Measurements from ENCODE around the gene LRRC46. TPM values are rescaled to one million over a fixed set of nuclear protein-coding genes. Genes with fewer than 3 reads are reported as not detected.
A peak's percentile ranks its signal among the peaks of the same experiment; 100 is the strongest.

The LRRC46 gene
- total RNA-seq, 2 experiments from 2014 or later = 0.31 to 0.52 TPM

DNA sequence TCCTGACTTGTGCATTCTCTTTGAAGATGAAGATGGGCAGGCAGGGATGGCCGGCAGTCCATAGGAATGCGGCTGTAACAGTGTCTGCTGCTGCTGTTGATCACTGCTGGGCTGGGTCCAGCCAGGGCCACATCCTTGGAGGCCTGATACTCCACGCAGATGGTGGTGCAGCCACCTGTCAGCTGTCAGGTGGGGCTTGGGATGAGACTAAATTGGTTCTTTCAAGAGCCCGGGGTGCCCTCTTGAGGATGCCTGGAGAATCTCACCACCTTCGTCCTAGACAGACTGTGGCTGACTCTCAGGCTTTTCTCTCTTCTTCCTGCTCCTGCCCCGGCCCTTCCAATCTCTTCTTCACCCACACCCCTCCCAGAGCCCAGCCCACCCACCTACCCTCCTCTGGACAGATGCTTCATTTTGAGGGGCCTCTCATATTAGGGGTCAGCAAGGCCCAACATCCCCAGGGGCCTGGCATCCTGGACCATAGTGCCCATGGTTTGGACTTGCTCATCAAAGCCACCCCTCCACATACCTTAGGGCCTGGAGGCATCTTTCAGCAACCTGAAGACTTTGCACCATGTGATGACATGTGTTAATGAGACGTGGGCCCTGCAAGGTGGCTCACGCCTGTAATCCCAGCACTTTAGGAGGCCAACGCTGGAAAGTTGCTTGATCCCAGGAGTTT is 29.0 kb upstream of the LRRC46 start:
- no peaks in the 10 kb centered on the region for H3K27me3 Mint-ChIP-seq (ENCODE audit: low read depth)
- H3K4me3 Mint-ChIP-seq = no peak overlapping the region
- intact Hi-C loops (cut with micrococcal nuclease) = loop anchor here (1.0 to 5.0 kb wide), 4 partner anchors 26 to 440 kb away; no protein-coding TSS in a partner anchor
- no peaks in the 10 kb centered on the region for H3K9me3 Mint-ChIP-seq
- H3K36me3 Mint-ChIP-seq (ENCODE audit: low read depth) = no peaks in the 10 kb centered on the region
- CTCF ChIA-PET = interaction anchor here (0.7 to 1.9 kb wide), 15 partner anchors 9 to 253 kb away, joined by 3 to 10 read pairs (median 3); partner anchors contain the start of gene TBX21
- no peak overlapping the region for H3K27ac Mint-ChIP-seq
- DNase-seq = peak; percentile 73
- no peaks in the 10 kb centered on the region for H3K4me1 Mint-ChIP-seq (ENCODE audit: low read depth)

DNA sequence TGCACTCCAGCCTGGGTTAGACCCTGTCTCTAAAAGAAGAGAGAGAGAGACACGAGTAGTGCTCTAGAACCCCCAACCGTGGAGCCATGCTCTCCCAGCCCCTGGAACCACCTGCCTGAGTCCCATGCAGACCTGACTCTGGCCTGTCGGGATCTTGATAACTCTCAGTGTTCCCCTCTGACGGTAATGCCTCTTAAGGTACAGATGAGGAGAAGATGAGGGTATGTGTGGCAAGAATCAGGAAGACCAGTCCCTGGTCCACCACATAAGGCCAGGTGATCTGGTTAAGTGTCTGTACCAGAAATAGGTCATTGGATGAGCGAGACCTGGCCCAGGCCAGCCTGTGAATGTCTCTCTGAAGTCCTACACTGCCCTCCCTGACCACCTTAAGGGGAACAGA is 28.3 kb upstream of the LRRC46 start:
- Mint-ChIP-seq H3K27me3 (ENCODE audit: low read depth) (no peaks in the 10 kb centered on the region), H3K36me3 (ENCODE audit: low read depth) (no peaks in the 10 kb centered on the region), H3K27ac (no peak overlapping the region), H3K9me3 (no peaks in the 10 kb centered on the region), H3K4me3 (no peak overlapping the region), H3K4me1 (ENCODE audit: low read depth) (no peaks in the 10 kb centered on the region)
- intact Hi-C loops (cut with micrococcal nuclease) = loop anchor here (5.0 kb wide), 2 partner anchors 181 to 441 kb away; no protein-coding TSS in a partner anchor
- CTCF ChIA-PET = interaction anchor here (0.6 to 1.8 kb wide), 4 partner anchors 15 to 275 kb away, joined by 3 to 7 read pairs (median 3); no protein-coding TSS in a partner anchor
- no peak for DNase-seq

DNA sequence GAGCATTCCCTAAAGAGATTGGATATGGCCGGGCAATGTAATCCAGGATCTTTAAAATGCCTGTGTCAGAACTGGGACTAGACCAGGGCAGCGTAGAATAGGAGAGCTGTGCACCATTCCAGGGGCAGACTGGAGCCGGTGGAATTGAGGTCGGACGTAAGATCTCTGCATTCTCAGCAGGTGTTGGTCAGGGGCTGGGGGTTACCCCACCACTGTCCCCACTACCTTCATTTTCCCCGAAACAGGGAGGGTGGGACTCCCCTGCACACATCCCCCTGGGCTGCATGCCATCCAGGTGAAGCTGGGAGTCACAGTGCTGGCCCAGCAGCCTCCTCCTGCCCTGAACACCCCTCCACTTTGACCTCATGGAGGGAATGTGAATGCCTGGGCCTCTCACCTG is 27.7 kb upstream of the LRRC46 start:
- peak; percentile 3 for DNase-seq
- no peaks in the 10 kb centered on the region for H3K27me3 Mint-ChIP-seq (ENCODE audit: low read depth)
- no peaks in the 10 kb centered on the region for H3K36me3 Mint-ChIP-seq (ENCODE audit: low read depth)
- H3K27ac Mint-ChIP-seq = no peak overlapping the region
- no peaks in the 10 kb centered on the region for H3K9me3 Mint-ChIP-seq
- CTCF ChIA-PET = interaction anchor here (0.6 to 0.8 kb wide), 2 partner anchors 17 to 274 kb away, joined by 3 read pairs; no protein-coding TSS in a partner anchor
- H3K4me1 Mint-ChIP-seq (ENCODE audit: low read depth) = no peaks in the 10 kb centered on the region
- intact Hi-C loops (cut with micrococcal nuclease) = loop anchor here (5.0 kb wide), 2 partner anchors 181 to 441 kb away; no protein-coding TSS in a partner anchor
- no peak overlapping the region for H3K4me3 Mint-ChIP-seq

DNA sequence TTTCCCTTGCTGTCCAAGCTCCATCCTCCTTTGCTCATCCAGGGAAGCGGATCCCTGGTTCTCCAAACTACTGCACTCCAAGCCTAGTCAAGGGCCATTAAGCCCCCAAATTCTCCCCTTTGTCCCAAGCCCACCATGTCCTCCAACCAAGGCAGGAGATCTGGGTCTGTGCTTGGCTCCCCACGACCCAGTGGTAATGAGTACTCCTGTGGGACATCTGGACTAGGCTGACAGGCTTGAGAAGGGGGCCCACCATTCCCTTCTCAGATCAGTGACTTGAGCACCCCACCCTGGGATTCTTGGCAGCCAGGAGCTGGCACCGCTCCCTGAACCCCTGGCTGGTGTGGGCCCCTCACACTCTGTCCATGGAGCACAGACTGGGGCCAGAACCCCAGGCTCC is 27.0 kb upstream of the LRRC46 start:
- Mint-ChIP-seq H3K36me3 (ENCODE audit: low read depth) (no peaks in the 10 kb centered on the region), H3K4me3 (no peak overlapping the region), H3K4me1 (ENCODE audit: low read depth) (no peaks in the 10 kb centered on the region), H3K27me3 (ENCODE audit: low read depth) (no peaks in the 10 kb centered on the region), H3K27ac (no peak overlapping the region), H3K9me3 (no peaks in the 10 kb centered on the region)
- intact Hi-C loops (cut with micrococcal nuclease) = loop anchor here (5.0 kb wide), 2 partner anchors 182 to 442 kb away; no protein-coding TSS in a partner anchor
- CTCF ChIA-PET = interaction anchor here (0.8 kb wide), 1 partner anchor 18 kb away, joined by 3 read pairs; no protein-coding TSS in a partner anchor
- DNase-seq = peak; percentile 1

DNA sequence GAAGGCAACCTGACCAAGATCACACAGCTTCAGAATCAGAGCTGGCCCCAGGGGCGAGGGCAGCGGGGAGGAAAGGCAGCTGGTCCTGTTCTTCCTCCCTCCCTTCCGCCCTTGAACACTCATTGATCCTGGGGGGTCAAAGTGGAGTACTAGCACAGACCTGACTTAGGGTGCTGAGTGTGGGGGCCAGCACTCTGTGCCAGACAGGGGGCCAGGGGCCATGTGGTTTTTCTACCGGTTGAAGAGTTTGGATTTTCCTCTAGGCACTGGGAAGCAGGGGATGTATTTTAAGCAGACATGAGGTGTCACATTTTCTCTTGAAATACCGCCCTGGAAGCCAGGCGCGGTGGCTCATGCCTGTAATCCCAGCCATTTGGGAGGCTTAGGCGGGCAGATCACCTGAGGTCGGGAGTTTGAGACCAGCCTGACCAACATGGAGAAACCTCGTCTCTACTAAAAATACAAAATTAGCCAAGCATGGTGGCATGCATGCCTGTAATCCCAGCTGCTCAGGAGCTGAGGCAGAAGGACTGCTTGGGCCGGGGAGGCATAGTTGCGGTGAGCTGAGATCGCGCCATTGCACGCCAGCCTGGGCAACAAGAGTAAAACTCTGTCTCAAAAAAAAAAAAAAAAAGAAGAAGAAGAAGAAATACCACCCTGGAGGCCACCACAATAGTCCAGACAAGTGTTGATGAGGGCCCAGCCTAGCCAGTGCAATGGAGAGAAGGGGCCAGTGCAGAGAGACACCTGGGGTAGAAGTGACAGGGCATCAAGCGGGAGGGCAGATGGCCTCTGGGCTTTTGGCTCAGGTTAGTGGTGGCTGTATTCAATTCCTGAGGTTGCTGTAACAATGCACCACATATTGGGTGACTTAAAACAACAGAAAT is 25.2 kb upstream of the LRRC46 start:
- DNase-seq = no peak
- intact Hi-C loops (cut with micrococcal nuclease) = no loop called here
- Mint-ChIP-seq H3K27ac (no peak overlapping the region), H3K36me3 (ENCODE audit: low read depth) (peaks cover 1% of the 10 kb centered on the region), H3K27me3 (ENCODE audit: low read depth) (no peaks in the 10 kb centered on the region), H3K4me3 (no peak overlapping the region), H3K4me1 (ENCODE audit: low read depth) (peaks cover 7% of the 10 kb centered on the region), H3K9me3 (no peaks in the 10 kb centered on the region)
- CTCF ChIA-PET = interaction anchor here (0.7 kb wide), 1 partner anchor 762 kb away, joined by 3 read pairs; no protein-coding TSS in a partner anchor

DNA sequence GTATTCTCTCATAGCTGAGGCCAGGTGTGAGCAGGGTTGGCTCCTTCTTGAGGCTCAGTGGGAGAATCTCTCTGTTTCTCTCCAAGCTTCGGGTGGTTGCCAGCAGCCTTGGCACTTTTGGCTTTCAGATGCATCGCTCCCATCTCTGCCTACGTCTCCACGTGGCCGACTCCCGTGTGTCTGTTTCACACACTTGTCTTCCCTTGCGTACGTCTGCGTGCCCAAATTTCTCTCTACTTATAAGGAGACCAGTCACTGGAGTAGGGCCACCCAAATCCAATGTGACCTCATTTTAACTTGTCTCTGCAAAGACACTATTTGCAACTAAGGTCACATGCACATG is 24.6 kb upstream of the LRRC46 start:
- no peak for DNase-seq
- CTCF ChIA-PET = no interaction called here
- Mint-ChIP-seq H3K27me3 (ENCODE audit: low read depth) (no peaks in the 10 kb centered on the region), H3K4me1 (ENCODE audit: low read depth) (peaks cover 11% of the 10 kb centered on the region), H3K27ac (no peak overlapping the region), H3K4me3 (no peak overlapping the region), H3K9me3 (no peaks in the 10 kb centered on the region), H3K36me3 (ENCODE audit: low read depth) (peaks cover 7% of the 10 kb centered on the region)
- intact Hi-C loops (cut with micrococcal nuclease) = no loop called here

DNA sequence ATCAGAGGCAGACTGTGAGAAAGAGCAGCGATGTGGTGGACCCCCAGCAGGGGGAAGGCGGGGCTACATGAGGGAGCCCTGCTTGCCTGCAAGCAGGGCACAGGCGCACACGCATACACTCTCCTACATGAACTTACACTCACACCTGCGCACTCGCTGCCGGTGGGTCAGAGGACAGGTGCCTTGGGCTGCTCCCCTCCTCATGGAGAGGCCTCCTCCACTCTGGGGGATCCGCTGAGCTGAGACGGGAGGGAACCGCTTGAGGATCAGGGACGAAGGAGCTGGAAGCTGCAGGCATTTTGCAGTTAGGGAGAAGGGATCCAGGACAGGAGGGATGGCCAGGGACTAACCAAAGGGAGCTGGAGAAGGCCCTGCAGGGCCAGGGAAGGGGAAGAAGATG is 24.0 kb upstream of the LRRC46 start:
- peaks cover 11% of the 10 kb centered on the region for H3K36me3 Mint-ChIP-seq (ENCODE audit: low read depth)
- H3K27ac Mint-ChIP-seq = no peak overlapping the region
- H3K4me1 Mint-ChIP-seq (ENCODE audit: low read depth) = peaks cover 11% of the 10 kb centered on the region
- no peaks in the 10 kb centered on the region for H3K27me3 Mint-ChIP-seq (ENCODE audit: low read depth)
- CTCF ChIA-PET = no interaction called here
- no peak overlapping the region for H3K4me3 Mint-ChIP-seq
- no peaks in the 10 kb centered on the region for H3K9me3 Mint-ChIP-seq
- no peak for DNase-seq
- intact Hi-C loops (cut with micrococcal nuclease) = no loop called here

DNA sequence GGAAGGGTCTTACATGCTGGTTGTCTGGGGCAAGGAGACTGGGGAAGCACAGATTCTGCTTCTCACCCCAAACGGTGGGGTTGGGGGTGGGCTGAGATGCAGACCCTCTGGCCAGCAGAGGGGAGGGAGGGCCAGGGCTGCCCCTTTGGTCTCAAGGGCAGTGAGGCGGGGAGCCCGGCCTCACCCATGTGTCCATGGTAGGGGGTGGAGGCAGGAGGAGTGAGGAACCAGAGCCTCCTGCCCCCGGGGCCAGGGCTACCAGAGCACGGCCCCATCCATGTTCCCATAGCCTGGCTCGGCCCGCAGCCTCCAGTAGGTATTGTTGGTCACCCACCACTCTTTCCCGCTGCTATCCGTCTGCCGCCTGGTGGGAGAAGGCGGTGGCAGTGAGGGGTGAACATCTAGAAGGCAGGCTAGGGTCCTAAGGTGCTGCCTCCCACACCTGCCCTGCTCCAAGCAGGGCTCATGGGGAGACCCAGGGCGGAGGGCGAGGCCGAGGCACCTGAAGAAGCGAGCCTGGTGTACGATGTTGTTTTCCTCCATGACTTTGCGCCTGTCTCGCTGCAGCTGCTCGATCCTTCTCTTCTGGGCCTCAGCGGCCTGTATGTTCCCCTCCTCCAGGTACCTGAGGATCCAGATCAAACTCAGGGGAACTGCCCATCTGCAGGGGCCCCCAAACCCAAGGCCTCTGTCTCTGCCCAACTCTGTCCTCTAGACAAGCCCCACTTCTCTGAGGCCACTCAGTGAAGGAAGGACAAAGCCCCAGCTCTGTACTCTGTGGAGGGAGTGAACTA is 23.2 kb upstream of the LRRC46 start:
- no peaks in the 10 kb centered on the region for H3K27me3 Mint-ChIP-seq (ENCODE audit: low read depth)
- H3K36me3 Mint-ChIP-seq (ENCODE audit: low read depth) = peaks cover 16% of the 10 kb centered on the region
- intact Hi-C loops (cut with micrococcal nuclease) = no loop called here
- CTCF ChIA-PET = no interaction called here
- H3K4me3 Mint-ChIP-seq = no peak overlapping the region
- peaks cover 11% of the 10 kb centered on the region for H3K4me1 Mint-ChIP-seq (ENCODE audit: low read depth)
- DNase-seq = no peak
- H3K9me3 Mint-ChIP-seq = no peaks in the 10 kb centered on the region
- H3K27ac Mint-ChIP-seq = no peak overlapping the region

DNA sequence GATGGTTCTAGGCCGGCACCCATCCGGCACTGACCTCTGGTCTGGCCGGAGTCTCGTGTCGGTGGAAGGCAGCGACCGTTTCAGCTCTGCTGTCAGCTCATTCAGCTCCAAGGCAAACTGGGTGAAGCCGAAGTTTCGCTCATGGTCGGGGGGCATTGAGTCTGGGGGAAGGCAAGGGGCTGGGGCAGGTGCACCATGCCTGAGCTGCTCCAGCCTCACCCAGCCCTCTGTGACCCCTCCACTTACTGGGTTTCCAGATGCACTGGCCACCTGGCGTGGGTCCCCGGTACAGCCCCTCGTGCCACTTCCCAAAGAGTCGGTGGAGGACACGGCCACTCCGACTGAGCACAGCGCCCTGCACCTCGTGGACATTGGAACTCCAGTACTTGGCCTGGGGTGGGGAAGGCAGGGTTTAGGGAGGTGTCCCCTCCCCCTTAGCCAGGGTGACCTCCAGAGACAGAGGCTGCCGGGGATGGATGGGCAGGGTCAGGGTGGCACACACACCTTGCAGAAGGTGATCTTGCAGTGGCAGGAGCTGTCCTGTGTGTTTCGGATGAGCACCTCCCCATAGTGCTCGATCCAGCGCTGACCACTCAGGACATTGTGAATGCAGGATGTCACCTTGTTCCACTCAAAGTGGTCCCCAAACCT is 22.5 kb upstream of the LRRC46 start:
- Mint-ChIP-seq H3K9me3 (no peaks in the 10 kb centered on the region), H3K4me3 (no peak overlapping the region), H3K27me3 (ENCODE audit: low read depth) (no peaks in the 10 kb centered on the region), H3K36me3 (ENCODE audit: low read depth) (peaks cover 16% of the 10 kb centered on the region), H3K27ac (no peak overlapping the region), H3K4me1 (ENCODE audit: low read depth) (peaks cover 11% of the 10 kb centered on the region)
- intact Hi-C loops (cut with micrococcal nuclease) = no loop called here
- CTCF ChIA-PET = no interaction called here
- no peak for DNase-seq

DNA sequence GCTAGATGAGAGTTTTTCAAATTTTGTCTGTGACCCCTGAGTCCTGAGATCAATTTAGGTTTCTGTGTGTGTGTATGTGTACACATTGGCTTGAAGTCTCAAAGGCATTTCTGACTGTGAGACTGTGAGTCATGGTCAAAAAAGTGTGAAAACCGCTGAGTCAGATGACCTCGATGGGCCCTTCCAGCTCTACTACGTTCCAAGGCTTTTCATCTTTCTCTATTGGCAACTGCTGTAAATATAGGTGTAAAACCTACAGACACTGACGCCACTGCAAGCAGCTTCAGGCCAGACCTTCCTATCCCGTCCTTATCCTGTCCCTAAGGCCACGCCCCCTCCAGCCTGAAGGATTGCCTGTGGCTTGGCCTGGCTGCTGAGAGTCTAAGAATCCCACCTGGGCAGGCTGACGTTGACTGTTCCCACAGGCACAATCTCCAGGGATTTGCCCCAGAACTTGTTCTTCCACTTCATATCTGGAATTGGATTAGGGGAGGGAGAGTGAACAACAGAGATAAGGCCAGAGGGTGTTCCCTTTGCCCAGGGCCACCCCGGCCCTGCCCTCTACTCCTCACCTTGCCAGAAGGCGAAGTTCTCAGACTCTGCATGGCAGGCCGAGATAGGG is 21.2 kb upstream of the LRRC46 start:
- Mint-ChIP-seq H3K27ac (peak overlapping the region; percentile 28), H3K36me3 (ENCODE audit: low read depth) (peaks cover 19% of the 10 kb centered on the region), H3K9me3 (no peaks in the 10 kb centered on the region), H3K4me3 (no peak overlapping the region), H3K4me1 (ENCODE audit: low read depth) (peaks cover 11% of the 10 kb centered on the region), H3K27me3 (ENCODE audit: low read depth) (no peaks in the 10 kb centered on the region)
- intact Hi-C loops (cut with micrococcal nuclease) = no loop called here
- CTCF ChIA-PET = no interaction called here
- DNase-seq = peak; percentile 51

DNA sequence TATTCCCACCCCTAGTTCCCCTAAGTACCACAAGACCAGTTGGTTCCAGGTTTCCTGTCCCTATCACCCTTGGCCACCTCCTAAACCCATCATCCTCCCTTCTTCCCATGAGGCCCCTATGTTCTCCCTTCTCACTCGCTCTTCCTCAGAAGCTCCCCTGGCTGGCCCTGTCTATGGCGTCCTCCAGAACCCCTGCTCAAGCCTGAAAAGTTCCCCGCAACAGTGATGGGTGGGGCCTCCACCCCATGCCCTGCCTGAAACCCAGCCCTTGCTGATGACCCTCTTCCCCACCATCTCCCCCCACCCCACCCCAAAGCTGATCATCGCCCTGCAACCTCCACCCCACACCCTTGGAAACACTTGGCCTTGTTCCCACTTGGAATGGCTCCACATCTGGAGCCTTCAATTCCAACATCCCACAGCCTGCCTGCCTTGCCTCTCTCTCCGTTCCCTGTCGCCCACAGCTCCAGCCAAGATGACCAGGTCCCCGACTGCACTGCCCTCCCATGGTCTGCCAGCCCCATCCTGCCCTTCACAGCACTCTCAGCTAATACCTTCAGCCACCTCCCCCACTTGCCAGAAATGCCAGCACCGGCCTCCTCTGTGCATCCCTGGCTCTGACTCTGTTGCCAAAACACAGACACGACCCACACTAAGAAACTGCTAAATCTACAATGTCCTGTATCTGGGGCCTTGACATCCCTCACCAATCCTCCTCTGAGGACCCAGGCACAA is 20.4 kb upstream of the LRRC46 start:
- H3K27ac Mint-ChIP-seq = peak overlapping the region; percentile 2
- peaks cover 11% of the 10 kb centered on the region for H3K4me1 Mint-ChIP-seq (ENCODE audit: low read depth)
- H3K36me3 Mint-ChIP-seq (ENCODE audit: low read depth) = peaks cover 19% of the 10 kb centered on the region
- CTCF ChIA-PET = no interaction called here
- intact Hi-C loops (cut with micrococcal nuclease) = no loop called here
- DNase-seq = no peak
- H3K9me3 Mint-ChIP-seq = no peaks in the 10 kb centered on the region
- no peak overlapping the region for H3K4me3 Mint-ChIP-seq
- H3K27me3 Mint-ChIP-seq (ENCODE audit: low read depth) = no peaks in the 10 kb centered on the region

All from activated naive CD4-positive, alpha-beta T cell treated with anti-CD3 and anti-CD28 coated beads for 36 hours (primary cell).